Thyroid gland (tissue), 4 donors: ENCODE results near the gene ADGRD1.

Experiments
- CTCF ChIP-seq, 6 experiments: fragments of 200-600 bp in 3 of 6; fragments of 450-650 bp in 3 of 6; sonication (generic) in 3 of 6; IDR thresholded peaks; one replicate each; pipeline ENCODE4 v1.5.1; 2016 to 2019; ENCODE audit warnings: antibody characterized with exemption in 6 of 6, mild to moderate bottlenecking in 2 of 6, inconsistent platforms in 1 of 6, moderate library complexity in 1 of 6
- POLR2A ChIP-seq, 2 donors: fragments of 450-650 bp; IDR thresholded peaks; one replicate each; pipeline ENCODE4 v1.6.1; 2017; ENCODE audit warnings: antibody characterized with exemption in 2 of 2, mild to moderate bottlenecking in 2 of 2, moderate library complexity in 1 of 2

GRCh38 chr12:130904064-130904463 lies 49.6 kb upstream of the ADGRD1 start:
- no peak for TF ChIP-seq POLR2A (IDR thresholded peaks at IDR 0.05)
- TF ChIP-seq CTCF (IDR thresholded peaks at IDR 0.05): no peak
